Purkinje cell (primary cell): Measurements from ENCODE around the gene RTL3. TPM values are rescaled to one million over a fixed set of nuclear protein-coding genes. Genes with fewer than 3 reads are reported as not detected.

ENCODE experiments used
- polyA plus RNA-seq: library from polyadenylated mRNA; unstranded; fragments of >200 nt; fragmentation: Nextera tagmentation; gene quantifications from 2 replicates; pipeline ENCODE4 v1.2.1, GENCODE V29; 2014

The RTL3 gene
- not detected in 2 replicates for polyA plus RNA-seq

GRCh38 chrX:78658845-78659744 lies at the start of gene RTL3:
RTL3 (minus strand) TSS chrX:78659328; CDS start chrX:78658420, 908 bp downstream.

Other genes with a start within 250 kb of the RTL3 start
- gene LPAR4, start 88.4 kb upstream of the RTL3 start, polyA plus RNA-seq, result 3.1 and 5.2 TPM in 2 replicates